DOHH2 (cell line): Measurements from ENCODE around the gene CNP.
A peak's percentile ranks its signal among the peaks of the same experiment; 100 is the strongest.

Source experiments
- H3F3A ChIP-seq: fragments of 200-600 bp; sonication (generic), shearing (Covaris generic); 2 replicates; pipeline ENCODE4 v1.6.0; 2016; ENCODE audit warnings: antibody characterized with exemption, mild to moderate bottlenecking; ENCODE audit not compliant: control insufficient read depth, insufficient read depth
- H3K27ac ChIP-seq: fragments of 200-600 bp; sonication (generic); 2 replicates; pipeline ENCODE4 v1.5.1; 2014; ENCODE audit warnings: low read depth, mild to moderate bottlenecking, low read length, moderate library complexity
- H3K27me3 ChIP-seq: fragments of 200-600 bp; sonication (generic); 2 replicates; pipeline ENCODE4 v1.6.1; 2014; ENCODE audit warnings: mild to moderate bottlenecking, low read length, mixed read lengths; ENCODE audit not compliant: control insufficient read depth
- H3K36me3 ChIP-seq: fragments of 200-600 bp; sonication (generic); 2 replicates; pipeline ENCODE4 v1.6.1; 2014; ENCODE audit warnings: mild to moderate bottlenecking, low read length, moderate library complexity, mixed read lengths; ENCODE audit not compliant: control insufficient read depth
- H3K4me1 ChIP-seq: fragments of 200-600 bp; sonication (generic); 2 replicates; pipeline ENCODE4 v1.6.1; 2014; ENCODE audit warnings: mild to moderate bottlenecking, low read length, mixed read lengths; ENCODE audit not compliant: control insufficient read depth
- H3K4me2 ChIP-seq: fragments of 200-600 bp; sonication (generic); 2 replicates; pipeline ENCODE4 v1.6.0; 2014; ENCODE audit warnings: mild to moderate bottlenecking, low read length, moderate library complexity
- H3K4me3 ChIP-seq: fragments of 200-600 bp; sonication (generic); 2 replicates; pipeline ENCODE4 v1.5.1; 2014; ENCODE audit warnings: mild to moderate bottlenecking, low read length, mixed read lengths
- H3K79me2 ChIP-seq: fragments of 200-600 bp; sonication (generic); 2 replicates; pipeline ENCODE4 v1.6.1; 2014; ENCODE audit warnings: mild to moderate bottlenecking, low read length, mixed read lengths; ENCODE audit not compliant: control insufficient read depth
- H3K9me2 ChIP-seq: fragments of 200-600 bp; sonication (generic); replicated peaks from 2 replicates; pipeline ENCODE4 v1.6.1; 2014; ENCODE audit warnings: mild to moderate bottlenecking, low read length, mixed read lengths; ENCODE audit not compliant: control insufficient read depth
- H3K9me3 ChIP-seq: fragments of 200-600 bp; sonication (generic); 2 replicates; pipeline ENCODE4 v1.6.1; 2014; ENCODE audit warnings: antibody characterized with exemption, low read length, mixed read lengths; ENCODE audit not compliant: control insufficient read depth, insufficient read depth
- H4K20me1 ChIP-seq: fragments of 200-600 bp; sonication (generic); 2 replicates; pipeline ENCODE4 v1.6.0; 2014; ENCODE audit warnings: low read depth, mild to moderate bottlenecking, antibody characterized with exemption, low read length, moderate library complexity; ENCODE audit not compliant: control insufficient read depth, insufficient read depth
- EZH2phosphoT487 ChIP-seq: fragments of 200-600 bp; sonication (generic); IDR thresholded peaks from 2 replicates; pipeline ENCODE4 v1.6.1; 2017; ENCODE audit warnings: borderline replicate concordance, mild to moderate bottlenecking, antibody characterized with exemption, low read length, moderate library complexity, mixed read lengths
- TF ChIP-seq, protein P1 (sequence below): fragments of 200-600 bp; sonication (generic); IDR thresholded peaks from one replicate; pipeline ENCODE4 v1.5.1; 2014; ENCODE audit warnings: antibody characterized with exemption, mild to moderate bottlenecking, low read depth, low read length; ENCODE audit not compliant: poor library complexity, severe bottlenecking

Gene CNP

DNA sequence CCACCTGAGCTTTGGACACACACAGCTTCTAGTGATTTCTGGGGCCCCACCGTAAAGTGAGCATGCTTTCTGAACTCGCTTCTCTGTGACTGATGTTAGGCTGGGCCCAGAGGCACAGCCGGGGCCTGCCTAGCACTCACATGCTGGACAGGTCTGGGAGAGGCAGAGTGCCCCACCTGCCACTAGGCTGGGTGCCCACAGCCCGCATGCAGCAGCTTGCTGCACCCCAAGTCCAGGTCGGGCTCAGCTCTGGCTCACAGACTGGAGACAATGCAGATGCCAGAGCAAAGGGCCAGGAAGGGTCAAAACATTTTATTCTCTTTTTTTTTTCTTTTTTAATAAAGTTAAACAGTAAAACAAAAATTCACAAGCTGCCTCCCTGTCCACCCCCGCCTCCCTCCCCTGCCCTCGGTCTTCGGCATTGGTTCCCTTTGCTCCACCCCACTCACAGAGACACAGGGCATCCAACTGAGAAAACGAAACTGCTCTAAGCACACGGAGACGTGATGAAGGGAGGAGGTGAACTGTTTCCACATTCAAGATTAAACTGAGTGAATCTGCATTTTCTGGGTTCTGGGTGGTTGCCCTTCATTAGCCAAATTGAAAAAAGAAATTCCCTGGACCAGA is 9.7 kb downstream of the CNP start:
- peaks cover 9% of the 10 kb centered on the region; the same call in 1 of the 2 replicates for H3F3A ChIP-seq
- peaks cover 74% of the 10 kb centered on the region for H3K36me3 ChIP-seq
- H3K27me3 ChIP-seq = no peaks in the 10 kb centered on the region
- H3K4me1 ChIP-seq = peaks cover 8% of the 10 kb centered on the region; the same call in 1 of the 2 replicates
- H4K20me1 ChIP-seq = no peaks in the 10 kb centered on the region
- no peak overlapping the region for H3K4me3 ChIP-seq
- TF ChIP-seq EZH2phosphoT487 = no peak
- H3K79me2 ChIP-seq = peaks cover 15% of the 10 kb centered on the region
- H3K9me3 ChIP-seq = no peaks in the 10 kb centered on the region
- no peak overlapping the region for H3K4me2 ChIP-seq
- H3K27ac ChIP-seq = peak overlapping the region; percentile 15; the same call in 1 of the 2 replicates
- no peaks in the 10 kb centered on the region for H3K9me2 ChIP-seq

DNA sequence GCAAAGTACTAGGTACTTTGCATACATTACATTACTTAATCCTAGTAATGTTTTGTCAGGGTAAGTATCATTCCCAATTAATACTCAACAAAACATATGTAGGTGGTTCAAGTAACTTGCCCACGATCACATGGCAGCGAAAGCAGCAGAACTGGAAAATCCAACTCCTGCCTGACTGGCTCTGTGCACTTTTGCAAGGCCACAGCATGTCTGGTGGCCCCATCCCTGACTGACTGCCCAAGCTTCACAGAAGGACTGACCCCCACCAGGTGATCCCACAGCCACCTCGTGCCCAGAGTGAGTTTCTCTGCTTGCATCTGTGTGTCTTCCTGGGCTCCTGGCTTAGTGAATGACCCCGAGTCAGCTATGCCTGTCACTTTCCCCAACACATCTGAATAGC is 11.4 kb downstream of the CNP start:
- peaks cover 4% of the 10 kb centered on the region; the same call in 1 of the 2 replicates for H3K4me1 ChIP-seq
- TF ChIP-seq EZH2phosphoT487 = no peak
- TF ChIP-seq, protein P1, sequence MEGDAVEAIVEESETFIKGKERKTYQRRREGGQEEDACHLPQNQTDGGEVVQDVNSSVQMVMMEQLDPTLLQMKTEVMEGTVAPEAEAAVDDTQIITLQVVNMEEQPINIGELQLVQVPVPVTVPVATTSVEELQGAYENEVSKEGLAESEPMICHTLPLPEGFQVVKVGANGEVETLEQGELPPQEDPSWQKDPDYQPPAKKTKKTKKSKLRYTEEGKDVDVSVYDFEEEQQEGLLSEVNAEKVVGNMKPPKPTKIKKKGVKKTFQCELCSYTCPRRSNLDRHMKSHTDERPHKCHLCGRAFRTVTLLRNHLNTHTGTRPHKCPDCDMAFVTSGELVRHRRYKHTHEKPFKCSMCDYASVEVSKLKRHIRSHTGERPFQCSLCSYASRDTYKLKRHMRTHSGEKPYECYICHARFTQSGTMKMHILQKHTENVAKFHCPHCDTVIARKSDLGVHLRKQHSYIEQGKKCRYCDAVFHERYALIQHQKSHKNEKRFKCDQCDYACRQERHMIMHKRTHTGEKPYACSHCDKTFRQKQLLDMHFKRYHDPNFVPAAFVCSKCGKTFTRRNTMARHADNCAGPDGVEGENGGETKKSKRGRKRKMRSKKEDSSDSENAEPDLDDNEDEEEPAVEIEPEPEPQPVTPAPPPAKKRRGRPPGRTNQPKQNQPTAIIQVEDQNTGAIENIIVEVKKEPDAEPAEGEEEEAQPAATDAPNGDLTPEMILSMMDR = no peak
- H3K79me2 ChIP-seq = no peaks in the 10 kb centered on the region
- no peaks in the 10 kb centered on the region for H3K9me3 ChIP-seq
- H3K4me3 ChIP-seq = no peak overlapping the region
- no peaks in the 10 kb centered on the region for H3K9me2 ChIP-seq
- H4K20me1 ChIP-seq = no peaks in the 10 kb centered on the region
- H3F3A ChIP-seq = peaks cover 9% of the 10 kb centered on the region; the same call in 1 of the 2 replicates
- H3K27ac ChIP-seq = no peak overlapping the region
- H3K27me3 ChIP-seq = no peaks in the 10 kb centered on the region
- peaks cover 75% of the 10 kb centered on the region for H3K36me3 ChIP-seq
- no peak overlapping the region for H3K4me2 ChIP-seq

DNA sequence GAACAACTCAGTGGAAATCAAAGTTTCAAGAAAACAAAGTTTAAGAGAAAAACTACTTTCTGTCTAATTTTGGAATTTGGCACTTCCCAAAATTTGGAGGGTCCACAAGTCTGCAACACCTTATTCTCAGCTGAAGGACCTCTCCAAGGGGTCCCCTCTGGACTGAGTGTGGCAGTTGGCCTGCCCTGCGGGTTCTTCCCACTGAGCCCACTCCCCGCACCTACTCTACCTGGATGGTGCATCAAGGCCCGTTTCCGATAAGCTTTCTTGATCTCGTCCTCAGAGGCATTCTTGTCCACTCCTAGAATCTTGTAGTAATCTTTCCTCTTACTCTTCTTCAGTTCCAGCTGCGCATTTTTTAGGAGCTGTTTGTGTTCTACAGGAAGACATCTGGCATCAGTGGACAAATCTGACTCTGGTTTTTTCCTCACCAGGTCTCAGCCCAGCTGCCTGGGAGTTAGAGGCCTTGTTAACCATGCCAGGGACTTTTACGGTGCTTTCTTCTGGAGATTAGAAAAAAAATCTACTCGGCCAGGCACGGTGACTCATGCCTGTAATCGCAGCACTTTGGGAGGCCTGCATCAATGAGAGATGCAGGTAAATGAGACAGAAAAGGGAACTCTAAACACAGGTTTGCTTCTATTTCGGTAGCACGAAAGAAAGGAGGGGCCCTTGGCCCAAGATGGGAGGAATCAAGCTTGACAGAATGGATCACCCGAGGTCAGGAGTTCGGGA is 15.6 kb downstream of the CNP start:
- no peaks in the 10 kb centered on the region for H4K20me1 ChIP-seq
- peaks cover 71% of the 10 kb centered on the region for H3K36me3 ChIP-seq
- no peaks in the 10 kb centered on the region; the same call in 1 of the 2 replicates for H3K79me2 ChIP-seq
- H3F3A ChIP-seq = 0 out of 2 replicates have a peak, but pooled peaks cover 3% of the 10 kb centered on the region
- H3K4me2 ChIP-seq = no peak overlapping the region
- H3K27ac ChIP-seq = no peak overlapping the region
- H3K27me3 ChIP-seq = no peaks in the 10 kb centered on the region
- H3K9me3 ChIP-seq = no peaks in the 10 kb centered on the region
- H3K4me3 ChIP-seq = no peak overlapping the region
- no peak for TF ChIP-seq EZH2phosphoT487
- TF ChIP-seq, protein P1 = no peak
- peaks cover 25% of the 10 kb centered on the region for H3K4me1 ChIP-seq
- no peaks in the 10 kb centered on the region for H3K9me2 ChIP-seq

DNA sequence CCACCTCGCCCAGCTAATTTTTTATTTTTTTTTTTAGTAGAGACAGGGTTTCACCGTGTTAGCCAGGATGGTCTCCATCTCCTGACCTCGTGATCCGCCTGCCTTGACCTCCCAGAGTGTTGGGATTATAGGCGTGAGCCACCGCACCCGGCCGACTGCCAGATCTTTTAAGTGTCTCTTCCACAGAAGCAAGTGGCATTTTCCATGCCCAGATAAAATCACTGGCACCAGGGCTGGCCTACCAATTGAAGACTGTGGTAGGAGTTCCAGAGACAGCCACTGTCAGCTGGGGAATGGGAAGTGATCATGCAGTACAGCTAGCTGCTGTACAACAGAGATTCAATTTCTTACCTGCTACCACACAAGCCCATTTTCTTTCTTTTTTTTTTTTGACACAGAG is 17.9 kb downstream of the CNP start:
- Histone ChIP-seq H3K36me3 (peaks cover 81% of the 10 kb centered on the region), H3K27me3 (no peaks in the 10 kb centered on the region), H3K79me2 (no peaks in the 10 kb centered on the region; the same call in 1 of the 2 replicates), H3K27ac (peak overlapping the region; percentile 75), H3K4me3 (peak overlapping the region; percentile 30), H4K20me1 (no peaks in the 10 kb centered on the region), H3K9me3 (no peaks in the 10 kb centered on the region), H3K9me2 (no peaks in the 10 kb centered on the region), H3K4me2 (peak overlapping the region; percentile 58), H3F3A (0 out of 2 replicates have a peak, but pooled peaks cover 2% of the 10 kb centered on the region), H3K4me1 (peaks cover 29% of the 10 kb centered on the region)
- TF ChIP-seq EZH2phosphoT487 = no peak
- TF ChIP-seq, protein P1 = no peak
